Large intestine (tissue), 3 donors: ENCODE results near the gene DCLRE1B. TPM values are rescaled to one million over a fixed set of nuclear protein-coding genes. Genes with fewer than 3 reads are reported as not detected.

Source experiments
- DNase-seq, 2 donors: peaks; one replicate each; pipeline versions ENCODE4 v3.0.0 to v3.0.0-alpha.2; 2013
- H3K27ac ChIP-seq: one replicate; pipeline ENCODE4 v1.5.1; 2013; ENCODE audit warnings: low read length
- H3K27me3 ChIP-seq: 2 replicates; pipeline ENCODE4 v1.6.1; 2013; ENCODE audit warnings: low read length; ENCODE audit not compliant: control insufficient read depth, insufficient read depth
- H3K36me3 ChIP-seq: 2 replicates; pipeline ENCODE4 v1.6.1; 2013; ENCODE audit warnings: low read length; ENCODE audit not compliant: control insufficient read depth, insufficient read depth
- H3K4me1 ChIP-seq: one replicate; pipeline ENCODE4 v1.6.1; 2013; ENCODE audit warnings: low read length; ENCODE audit not compliant: control insufficient read depth, insufficient read depth
- H3K4me3 ChIP-seq: one replicate; pipeline ENCODE4 v1.5.1; 2013; ENCODE audit warnings: low read length
- H3K9me3 ChIP-seq: one replicate; pipeline ENCODE4 v1.6.1; 2013; ENCODE audit warnings: mild to moderate bottlenecking, low read depth, low read length, moderate library complexity; ENCODE audit not compliant: control insufficient read depth
- WGBS: methylation state at CpG from one replicate; pipeline ENCODE4 v1.1.5; 2013; ENCODE audit warnings: low lambda C conversion rate; ENCODE audit not compliant: insufficient coverage; 5-methylcytosine and 5-hydroxymethylcytosine counted together
- polyA plus RNA-seq: library from polyadenylated mRNA; unstranded; fragments of 120-200 nt; gene quantifications from one replicate; pipeline ENCODE4 v1.2.1, GENCODE V29; 2013

The DCLRE1B gene
- polyA plus RNA-seq, 1 donor: 6.5 TPM

DNA sequence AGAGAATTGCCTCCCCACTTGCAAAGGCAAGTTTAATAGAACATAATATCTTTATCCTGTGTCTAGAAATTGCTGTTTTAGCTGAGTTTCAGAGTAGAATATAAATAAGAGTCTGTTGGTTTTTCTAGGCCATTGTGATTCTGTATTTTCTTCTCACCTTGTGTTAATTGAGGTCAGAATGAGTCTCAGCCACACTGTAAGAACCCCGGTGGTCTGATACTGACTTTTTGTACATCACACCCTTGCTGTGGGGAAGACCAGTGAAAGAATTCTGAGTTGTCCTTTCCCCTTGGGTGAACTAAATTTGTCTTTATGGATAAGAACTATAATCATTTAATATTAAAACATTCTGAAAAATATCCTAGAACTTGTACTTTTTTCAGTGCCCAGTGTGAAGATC lies 30.8 kb downstream of the DCLRE1B start:
- WGBS: no CpG with 5 or more reads among the region's 1 CpG
- H3K27ac ChIP-seq: no peak overlapping the region
- peaks cover 6% of the 10 kb centered on the region for H3K4me1 ChIP-seq
- DNase-seq: no peak
- H3K9me3 ChIP-seq: no peaks in the 10 kb centered on the region
- H3K4me3 ChIP-seq: no peak overlapping the region
- peaks cover 9% of the 10 kb centered on the region for H3K36me3 ChIP-seq
- no peaks in the 10 kb centered on the region for H3K27me3 ChIP-seq

DNA sequence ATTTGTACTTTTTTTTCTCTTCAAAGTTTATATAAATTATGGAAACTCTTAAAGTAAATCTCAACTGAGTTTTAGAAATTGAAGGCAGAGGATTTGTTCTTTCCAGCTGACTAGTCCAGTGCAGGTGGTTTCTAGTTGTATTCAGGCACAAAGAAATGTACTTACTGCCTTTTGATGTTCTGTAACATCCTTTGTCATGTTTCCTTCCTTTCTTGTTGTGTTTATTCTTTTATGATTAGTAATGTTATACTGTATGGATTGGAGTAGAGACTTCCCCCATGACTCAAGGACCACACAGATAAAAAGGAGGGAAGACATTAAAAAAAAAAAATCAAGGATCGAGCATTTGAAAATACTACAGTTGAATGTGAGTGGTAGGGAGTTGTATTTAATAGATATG lies 32.0 kb downstream of the DCLRE1B start:
- WGBS: 88% methylated on average over 1 of the region's 1 CpG
- no peaks in the 10 kb centered on the region for H3K4me1 ChIP-seq
- H3K36me3 ChIP-seq: peaks cover 16% of the 10 kb centered on the region
- H3K9me3 ChIP-seq: no peaks in the 10 kb centered on the region
- H3K27me3 ChIP-seq: no peaks in the 10 kb centered on the region
- no peak overlapping the region for H3K27ac ChIP-seq
- no peak for DNase-seq
- H3K4me3 ChIP-seq: no peak overlapping the region

DNA sequence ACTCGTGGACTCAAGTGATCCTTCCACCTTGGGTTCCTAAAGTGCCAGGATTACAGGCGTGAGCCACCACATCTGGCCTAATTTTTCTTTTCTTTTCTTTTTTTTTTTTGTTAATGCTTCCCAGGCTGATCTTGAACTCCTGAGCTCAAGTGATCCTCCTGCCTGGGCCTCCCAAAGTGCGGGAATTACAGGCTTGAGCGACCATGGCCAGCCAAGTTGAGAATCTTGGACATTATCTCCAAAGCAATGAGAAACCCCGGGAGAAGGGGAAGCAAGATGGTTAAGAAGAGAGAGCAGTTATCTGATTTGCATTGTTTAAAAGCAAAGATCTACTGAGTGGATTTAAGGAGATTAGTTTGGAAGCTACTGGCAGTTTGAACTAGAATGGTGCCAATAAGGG lies 33.1 kb downstream of the DCLRE1B start:
- Histone ChIP-seq H3K27ac (no peak overlapping the region), H3K9me3 (no peaks in the 10 kb centered on the region), H3K36me3 (peaks cover 16% of the 10 kb centered on the region), H3K4me1 (no peaks in the 10 kb centered on the region), H3K4me3 (no peak overlapping the region), H3K27me3 (no peaks in the 10 kb centered on the region)
- DNase-seq: no peak
- 100% methylated on average over 1 of the region's 5 CpGs for WGBS

DNA sequence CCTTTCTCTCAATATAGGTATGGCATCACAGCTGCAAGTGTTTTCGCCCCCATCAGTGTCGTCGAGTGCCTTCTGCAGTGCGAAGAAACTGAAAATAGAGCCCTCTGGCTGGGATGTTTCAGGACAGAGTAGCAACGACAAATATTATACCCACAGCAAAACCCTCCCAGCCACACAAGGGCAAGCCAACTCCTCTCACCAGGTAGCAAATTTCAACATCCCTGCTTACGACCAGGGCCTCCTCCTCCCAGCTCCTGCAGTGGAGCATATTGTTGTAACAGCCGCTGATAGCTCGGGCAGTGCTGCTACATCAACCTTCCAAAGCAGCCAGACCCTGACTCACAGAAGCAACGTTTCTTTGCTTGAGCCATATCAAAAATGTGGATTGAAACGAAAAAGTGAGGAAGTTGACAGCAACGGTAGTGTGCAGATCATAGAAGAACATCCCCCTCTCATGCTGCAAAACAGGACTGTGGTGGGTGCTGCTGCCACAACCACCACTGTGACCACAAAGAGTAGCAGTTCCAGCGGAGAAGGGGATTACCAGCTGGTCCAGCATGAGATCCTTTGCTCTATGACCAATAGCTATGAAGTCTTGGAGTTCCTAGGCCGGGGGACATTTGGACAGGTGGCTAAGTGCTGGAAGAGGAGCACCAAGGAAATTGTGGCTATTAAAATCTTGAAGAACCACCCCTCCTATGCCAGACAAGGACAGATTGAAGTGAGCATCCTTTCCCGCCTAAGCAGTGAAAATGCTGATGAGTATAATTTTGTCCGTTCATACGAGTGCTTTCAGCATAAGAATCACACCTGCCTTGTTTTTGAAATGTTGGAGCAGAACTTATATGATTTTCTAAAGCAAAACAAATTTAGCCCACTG lies 35.5 kb downstream of the DCLRE1B start:
- Histone ChIP-seq H3K27ac (no peak overlapping the region), H3K36me3 (peaks cover 24% of the 10 kb centered on the region), H3K4me3 (no peak overlapping the region), H3K27me3 (no peaks in the 10 kb centered on the region), H3K4me1 (no peaks in the 10 kb centered on the region), H3K9me3 (no peaks in the 10 kb centered on the region)
- DNase-seq: peak in 1 of 2 donors; percentile 5
- WGBS: 80% methylated on average over 1 of the region's 16 CpGs

GRCh38 chr1:113941245-113941559 lies 36.1 kb downstream of the DCLRE1B start:
- no peaks in the 10 kb centered on the region for H3K27me3 ChIP-seq
- H3K27ac ChIP-seq: no peak overlapping the region
- DNase-seq: no peak
- WGBS: 100% methylated on average over 1 of the region's 7 CpGs
- peaks cover 3% of the 10 kb centered on the region for H3K4me1 ChIP-seq
- H3K4me3 ChIP-seq: no peak overlapping the region
- peaks cover 24% of the 10 kb centered on the region for H3K36me3 ChIP-seq
- H3K9me3 ChIP-seq: no peaks in the 10 kb centered on the region

GRCh38 chr1:113942527-113942926 lies 37.4 kb downstream of the DCLRE1B start:
- no peak overlapping the region for H3K27ac ChIP-seq
- no peak overlapping the region for H3K4me3 ChIP-seq
- H3K4me1 ChIP-seq: peaks cover 9% of the 10 kb centered on the region
- H3K9me3 ChIP-seq: no peaks in the 10 kb centered on the region
- H3K27me3 ChIP-seq: no peaks in the 10 kb centered on the region
- peaks cover 24% of the 10 kb centered on the region for H3K36me3 ChIP-seq
- DNase-seq: no peak

- peaks cover 24% of the 10 kb centered on the region for H3K36me3 ChIP-seq
- H3K4me3 ChIP-seq: no peak overlapping the region
- no peaks in the 10 kb centered on the region for H3K9me3 ChIP-seq
- H3K27ac ChIP-seq: no peak overlapping the region
- H3K27me3 ChIP-seq: no peaks in the 10 kb centered on the region
- H3K4me1 ChIP-seq: peaks cover 15% of the 10 kb centered on the region
- no peak for DNase-seq
These were observed 38.1 kb downstream of the DCLRE1B start for GRCh38 chr1:113943028-113943811.

- 100% methylated on average over 1 of the region's 1 CpG for WGBS
- no peak for DNase-seq
- no peaks in the 10 kb centered on the region for H3K9me3 ChIP-seq
These were observed 40.2 kb downstream of the DCLRE1B start for GRCh38 chr1:113945329-113945728.

GRCh38 chr1:113946112-113946511 lies 41.0 kb downstream of the DCLRE1B start:
- WGBS: no CpG with 5 or more reads among the region's 1 CpG

More at GRCh38 chr1:113945329-113945728, 40.2 kb downstream of the DCLRE1B start:
- Histone ChIP-seq H3K27me3 (no peaks in the 10 kb centered on the region), H3K4me1 (peaks cover 16% of the 10 kb centered on the region), H3K36me3 (peaks cover 22% of the 10 kb centered on the region), H3K27ac (no peak overlapping the region), H3K4me3 (no peak overlapping the region)

GRCh38 chr1:113946678-113947387 lies 41.7 kb downstream of the DCLRE1B start:
- Histone ChIP-seq H3K4me3 (no peak overlapping the region), H3K36me3 (peaks cover 11% of the 10 kb centered on the region), H3K4me1 (peaks cover 16% of the 10 kb centered on the region), H3K27me3 (no peaks in the 10 kb centered on the region), H3K27ac (no peak overlapping the region), H3K9me3 (no peaks in the 10 kb centered on the region)
- DNase-seq: no peak
- WGBS: no CpG with 5 or more reads among the region's 3 CpGs

More at GRCh38 chr1:113946112-113946511, 41.0 kb downstream of the DCLRE1B start:
- no peaks in the 10 kb centered on the region for H3K9me3 ChIP-seq
- no peak overlapping the region for H3K4me3 ChIP-seq
- DNase-seq: no peak
- no peak overlapping the region for H3K27ac ChIP-seq
- no peaks in the 10 kb centered on the region for H3K27me3 ChIP-seq
- H3K4me1 ChIP-seq: peaks cover 16% of the 10 kb centered on the region
- peaks cover 14% of the 10 kb centered on the region for H3K36me3 ChIP-seq
